ENCODE data around the gene LAMA3. TPM values are rescaled to one million over a fixed set of nuclear protein-coding genes. Genes with fewer than 3 reads are reported as not detected.
A peak's percentile ranks its signal among the peaks of the same experiment; 100 is the strongest.

LAMA3 gene
- total and polyA plus RNA-seq, 10 of the 15 experiments (the other 5 are each of a cell fraction or from before 2014, with no cell fraction given), result 0.37 to 6.5 (median 5.4) TPM

DNA sequence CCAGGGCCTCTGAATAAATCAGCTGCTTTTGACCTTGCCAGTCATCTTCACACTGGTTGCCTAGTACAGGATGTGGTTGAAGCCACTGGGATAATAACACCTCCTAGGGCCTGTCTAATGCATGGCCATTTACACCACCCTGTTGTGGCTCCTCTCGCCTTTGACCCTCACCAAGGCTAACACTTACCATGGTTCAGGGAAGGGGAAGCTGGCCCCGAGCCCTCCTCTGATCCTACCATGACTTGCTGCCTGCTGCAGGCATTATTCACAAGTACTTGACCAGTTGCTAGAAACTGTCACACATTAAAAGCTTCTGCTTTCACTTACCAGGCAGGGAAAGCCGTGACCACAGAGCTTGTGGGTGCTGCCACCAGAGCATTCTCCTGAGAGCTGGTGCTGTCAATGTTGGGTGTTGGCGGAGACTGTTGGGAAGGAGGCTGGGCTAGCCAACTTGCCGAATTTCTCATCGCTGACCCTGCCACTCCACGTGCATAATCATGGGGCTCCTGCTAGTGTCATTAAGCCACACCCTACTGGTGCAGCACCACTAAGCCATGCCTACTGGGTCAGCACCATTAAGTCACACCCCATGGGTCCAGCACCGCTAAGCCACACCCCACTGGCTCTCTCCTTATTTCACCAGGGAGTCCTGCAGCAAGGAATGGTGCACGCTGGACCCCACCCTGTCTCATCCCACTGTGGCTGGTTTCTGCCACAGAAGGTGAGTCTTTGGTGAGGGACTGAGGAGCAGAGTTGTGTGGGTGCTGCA, 278.3 kb downstream of the LAMA3 start (continued):
- TF ChIP-seq, protein P1, sequence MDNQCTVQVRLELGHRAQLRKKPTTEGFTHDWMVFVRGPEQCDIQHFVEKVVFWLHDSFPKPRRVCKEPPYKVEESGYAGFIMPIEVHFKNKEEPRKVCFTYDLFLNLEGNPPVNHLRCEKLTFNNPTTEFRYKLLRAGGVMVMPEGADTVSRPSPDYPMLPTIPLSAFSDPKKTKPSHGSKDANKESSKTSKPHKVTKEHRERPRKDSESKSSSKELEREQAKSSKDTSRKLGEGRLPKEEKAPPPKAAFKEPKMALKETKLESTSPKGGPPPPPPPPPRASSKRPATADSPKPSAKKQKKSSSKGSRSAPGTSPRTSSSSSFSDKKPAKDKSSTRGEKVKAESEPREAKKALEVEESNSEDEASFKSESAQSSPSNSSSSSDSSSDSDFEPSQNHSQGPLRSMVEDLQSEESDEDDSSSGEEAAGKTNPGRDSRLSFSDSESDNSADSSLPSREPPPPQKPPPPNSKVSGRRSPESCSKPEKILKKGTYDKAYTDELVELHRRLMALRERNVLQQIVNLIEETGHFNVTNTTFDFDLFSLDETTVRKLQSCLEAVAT (IDR thresholded peaks at IDR 0.05), result 0 out of 2 replicates have a peak, but pooled peaks have one; percentile 35
- peak; percentile 78 for TF ChIP-seq NR2F1 (conservative IDR thresholded peaks at IDR 0.05)
- TF ChIP-seq, protein P2, sequence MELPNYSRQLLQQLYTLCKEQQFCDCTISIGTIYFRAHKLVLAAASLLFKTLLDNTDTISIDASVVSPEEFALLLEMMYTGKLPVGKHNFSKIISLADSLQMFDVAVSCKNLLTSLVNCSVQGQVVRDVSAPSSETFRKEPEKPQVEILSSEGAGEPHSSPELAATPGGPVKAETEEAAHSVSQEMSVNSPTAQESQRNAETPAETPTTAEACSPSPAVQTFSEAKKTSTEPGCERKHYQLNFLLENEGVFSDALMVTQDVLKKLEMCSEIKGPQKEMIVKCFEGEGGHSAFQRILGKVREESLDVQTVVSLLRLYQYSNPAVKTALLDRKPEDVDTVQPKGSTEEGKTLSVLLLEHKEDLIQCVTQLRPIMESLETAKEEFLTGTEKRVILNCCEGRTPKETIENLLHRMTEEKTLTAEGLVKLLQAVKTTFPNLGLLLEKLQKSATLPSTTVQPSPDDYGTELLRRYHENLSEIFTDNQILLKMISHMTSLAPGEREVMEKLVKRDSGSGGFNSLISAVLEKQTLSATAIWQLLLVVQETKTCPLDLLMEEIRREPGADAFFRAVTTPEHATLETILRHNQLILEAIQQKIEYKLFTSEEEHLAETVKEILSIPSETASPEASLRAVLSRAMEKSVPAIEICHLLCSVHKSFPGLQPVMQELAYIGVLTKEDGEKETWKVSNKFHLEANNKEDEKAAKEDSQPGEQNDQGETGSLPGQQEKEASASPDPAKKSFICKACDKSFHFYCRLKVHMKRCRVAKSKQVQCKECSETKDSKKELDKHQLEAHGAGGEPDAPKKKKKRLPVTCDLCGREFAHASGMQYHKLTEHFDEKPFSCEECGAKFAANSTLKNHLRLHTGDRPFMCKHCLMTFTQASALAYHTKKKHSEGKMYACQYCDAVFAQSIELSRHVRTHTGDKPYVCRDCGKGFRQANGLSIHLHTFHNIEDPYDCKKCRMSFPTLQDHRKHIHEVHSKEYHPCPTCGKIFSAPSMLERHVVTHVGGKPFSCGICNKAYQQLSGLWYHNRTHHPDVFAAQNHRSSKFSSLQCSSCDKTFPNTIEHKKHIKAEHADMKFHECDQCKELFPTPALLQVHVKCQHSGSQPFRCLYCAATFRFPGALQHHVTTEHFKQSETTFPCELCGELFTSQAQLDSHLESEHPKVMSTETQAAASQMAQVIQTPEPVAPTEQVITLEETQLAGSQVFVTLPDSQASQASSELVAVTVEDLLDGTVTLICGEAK (IDR thresholded peaks at IDR 0.05; ENCODE audit: borderline replicate concordance), result no peak
- no peak for TF ChIP-seq CHD1 (IDR thresholded peaks at IDR 0.05; ENCODE audit: low read depth, low read length)
- TF ChIP-seq PAX5 (IDR thresholded peaks at IDR 0.05; ENCODE audit: borderline replicate concordance, low read depth, low read length), result 0 out of 2 replicates have a peak, but pooled peaks have one; percentile 22
- TF ChIP-seq YY1 (IDR thresholded peaks at IDR 0.05; ENCODE audit: low read depth, low read length), result no peak
- peak; percentile 56 for TF ChIP-seq MTA2 (IDR thresholded peaks at IDR 0.05; ENCODE audit: low read depth)
- TF ChIP-seq, protein P3, sequence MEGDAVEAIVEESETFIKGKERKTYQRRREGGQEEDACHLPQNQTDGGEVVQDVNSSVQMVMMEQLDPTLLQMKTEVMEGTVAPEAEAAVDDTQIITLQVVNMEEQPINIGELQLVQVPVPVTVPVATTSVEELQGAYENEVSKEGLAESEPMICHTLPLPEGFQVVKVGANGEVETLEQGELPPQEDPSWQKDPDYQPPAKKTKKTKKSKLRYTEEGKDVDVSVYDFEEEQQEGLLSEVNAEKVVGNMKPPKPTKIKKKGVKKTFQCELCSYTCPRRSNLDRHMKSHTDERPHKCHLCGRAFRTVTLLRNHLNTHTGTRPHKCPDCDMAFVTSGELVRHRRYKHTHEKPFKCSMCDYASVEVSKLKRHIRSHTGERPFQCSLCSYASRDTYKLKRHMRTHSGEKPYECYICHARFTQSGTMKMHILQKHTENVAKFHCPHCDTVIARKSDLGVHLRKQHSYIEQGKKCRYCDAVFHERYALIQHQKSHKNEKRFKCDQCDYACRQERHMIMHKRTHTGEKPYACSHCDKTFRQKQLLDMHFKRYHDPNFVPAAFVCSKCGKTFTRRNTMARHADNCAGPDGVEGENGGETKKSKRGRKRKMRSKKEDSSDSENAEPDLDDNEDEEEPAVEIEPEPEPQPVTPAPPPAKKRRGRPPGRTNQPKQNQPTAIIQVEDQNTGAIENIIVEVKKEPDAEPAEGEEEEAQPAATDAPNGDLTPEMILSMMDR (IDR thresholded peaks at IDR 0.05 in 2 of 3, conservative IDR thresholded peaks at IDR 0.05 in 1 of 3; ENCODE audit: control insufficient read depth in 2 of 3, extremely low read depth in 1 of 3, insufficient read depth in 1 of 3, low read depth in 3 of 3, low read length in 3 of 3), result no peak

All from GM12878 (cell line).